ENCODE data around the gene SOCS1. TPM values are rescaled to one million over a fixed set of nuclear protein-coding genes. Genes with fewer than 3 reads are reported as not detected.

SOCS1 gene
- total RNA-seq, 1 experiment from 2014 or later = 12.5 TPM

DNA sequence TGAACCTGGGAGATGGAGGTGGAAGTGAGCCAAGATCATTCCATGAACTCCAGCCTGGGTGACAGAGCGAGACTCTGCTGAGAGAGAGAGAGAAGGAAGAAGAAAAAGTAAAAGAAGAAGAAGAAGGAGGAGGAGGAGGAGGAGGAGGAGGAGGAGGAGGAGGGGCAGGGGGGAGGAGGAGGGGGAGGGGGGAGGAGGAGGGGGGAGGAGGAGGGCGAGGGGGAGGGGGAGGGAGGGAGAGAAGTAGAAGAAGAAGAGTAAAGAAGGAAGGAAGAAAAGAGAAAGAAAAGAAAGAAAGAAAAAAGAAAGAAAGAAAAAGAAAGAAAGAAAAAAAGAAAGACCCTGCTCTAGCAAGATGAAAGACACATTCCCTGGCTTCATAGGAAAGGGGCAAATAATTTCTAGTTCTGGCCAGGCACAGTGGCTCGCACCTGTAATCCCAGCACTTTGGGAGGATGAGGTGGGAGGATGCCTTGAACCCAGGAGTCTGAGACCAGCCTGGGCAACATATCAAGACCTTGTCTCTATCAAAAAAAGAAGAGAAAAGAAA is 23.6 kb downstream of the SOCS1 start:
- DNase-seq = no peak
- H3K4me3 ChIP-seq (ENCODE audit: low read length) = no peak overlapping the region
- H3K27ac ChIP-seq (ENCODE audit: low read length) = no peak overlapping the region
- H3K9ac ChIP-seq (ENCODE audit: low read length) = no peak overlapping the region
- CTCF ChIA-PET = no interaction called here
- H2AFZ ChIP-seq (ENCODE audit: low read length) = no peak overlapping the region
- H3K4me2 ChIP-seq (ENCODE audit: low read length) = no peak overlapping the region
- no peaks in the 10 kb centered on the region for H3F3A ChIP-seq (ENCODE audit: low read length, unreplicated experiment)
- no peaks in the 10 kb centered on the region for H3K36me3 ChIP-seq (ENCODE audit: low read depth, low read length)
- H3K9me3 ChIP-seq (ENCODE audit: low read length) = no peaks in the 10 kb centered on the region
- TF ChIP-seq EZH2phosphoT487 (IDR thresholded peaks at IDR 0.05; ENCODE audit: borderline replicate concordance, low read length) (no peak), EZH2 (IDR thresholded peaks at IDR 0.05; ENCODE audit: low read length, unreplicated experiment) (no peak), CTCF (conservative IDR thresholded peaks at IDR 0.05; ENCODE audit: low read depth, low read length) (no peak)
- BruUV-seq (replicated peaks) = no TSS peak
- intact Hi-C loops (cut with micrococcal nuclease) = no loop called here
- H4K20me1 ChIP-seq (ENCODE audit: low read length) = no peaks in the 10 kb centered on the region
- POLR2A ChIA-PET (ENCODE audit: unreplicated experiment) = no interaction called here
- H3K9me2 ChIP-seq (replicated peaks; ENCODE audit: low read length) = no peaks in the 10 kb centered on the region
- no peaks in the 10 kb centered on the region for H3K79me2 ChIP-seq (ENCODE audit: low read length)
- no peak for ATAC-seq
- H3K27me3 ChIP-seq (ENCODE audit: low read length) = no peaks in the 10 kb centered on the region
- no peaks in the 10 kb centered on the region for H3K4me1 ChIP-seq (ENCODE audit: insufficient read depth, low read length)

DNA sequence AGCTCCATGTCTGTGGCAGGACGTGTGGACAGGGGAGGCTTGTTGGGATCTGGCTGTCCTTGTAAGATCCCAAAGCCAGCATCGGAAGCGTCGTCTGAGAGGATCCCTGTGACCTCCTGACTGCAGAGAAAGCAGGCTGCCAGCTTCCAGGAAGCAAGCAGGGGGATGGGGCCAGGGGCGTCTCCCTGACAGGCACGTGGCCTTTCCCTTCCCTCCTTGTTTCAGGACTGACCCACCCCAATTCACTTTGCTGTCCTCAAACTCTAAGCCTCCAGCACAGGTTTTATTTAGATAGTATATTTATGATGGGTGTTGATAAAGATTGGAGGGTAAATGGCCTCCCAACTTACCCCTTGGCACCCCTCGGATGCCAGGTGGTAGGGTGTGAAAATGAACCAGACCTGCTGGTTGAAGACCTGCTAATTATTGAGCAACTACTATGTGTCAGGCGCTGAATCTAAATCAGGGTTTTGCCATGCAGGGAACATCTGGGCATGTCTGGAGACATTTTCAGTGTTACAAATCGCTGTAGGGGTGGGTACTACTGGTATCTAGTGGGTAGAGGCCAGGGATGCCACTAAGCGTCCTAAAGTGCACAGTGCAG is 24.5 kb downstream of the SOCS1 start:
- BruUV-seq (replicated peaks) = no TSS peak
- H3K4me3 ChIP-seq (ENCODE audit: low read length) = no peak overlapping the region
- H3K79me2 ChIP-seq (ENCODE audit: low read length) = no peaks in the 10 kb centered on the region
- POLR2A ChIA-PET (ENCODE audit: unreplicated experiment) = no interaction called here
- CTCF ChIA-PET = no interaction called here
- no peaks in the 10 kb centered on the region for H3F3A ChIP-seq (ENCODE audit: low read length, unreplicated experiment)
- no peaks in the 10 kb centered on the region for H3K36me3 ChIP-seq (ENCODE audit: low read depth, low read length)
- H4K20me1 ChIP-seq (ENCODE audit: low read length) = no peaks in the 10 kb centered on the region
- no peak for ATAC-seq
- H3K4me2 ChIP-seq (ENCODE audit: low read length) = no peak overlapping the region
- no peaks in the 10 kb centered on the region for H3K9me3 ChIP-seq (ENCODE audit: low read length)
- no peak overlapping the region for H3K27ac ChIP-seq (ENCODE audit: low read length)
- intact Hi-C loops (cut with micrococcal nuclease) = no loop called here
- no peak for DNase-seq
- TF ChIP-seq EZH2 (IDR thresholded peaks at IDR 0.05; ENCODE audit: low read length, unreplicated experiment) (no peak), EZH2phosphoT487 (IDR thresholded peaks at IDR 0.05; ENCODE audit: borderline replicate concordance, low read length) (no peak), CTCF (conservative IDR thresholded peaks at IDR 0.05; ENCODE audit: low read depth, low read length) (no peak)
- H3K9me2 ChIP-seq (replicated peaks; ENCODE audit: low read length) = no peaks in the 10 kb centered on the region
- H3K9ac ChIP-seq (ENCODE audit: low read length) = no peak overlapping the region
- H3K4me1 ChIP-seq (ENCODE audit: insufficient read depth, low read length) = no peaks in the 10 kb centered on the region
- H2AFZ ChIP-seq (ENCODE audit: low read length) = no peak overlapping the region
- H3K27me3 ChIP-seq (ENCODE audit: low read length) = no peaks in the 10 kb centered on the region

GRCh38 chr16:11229906-11230305 is 26.1 kb downstream of the SOCS1 start:
- Histone ChIP-seq H2AFZ (ENCODE audit: low read length) (no peak overlapping the region), H3K36me3 (ENCODE audit: low read depth, low read length) (no peaks in the 10 kb centered on the region), H3K9me2 (replicated peaks; ENCODE audit: low read length) (no peaks in the 10 kb centered on the region), H4K20me1 (ENCODE audit: low read length) (no peaks in the 10 kb centered on the region), H3F3A (ENCODE audit: low read length, unreplicated experiment) (no peaks in the 10 kb centered on the region), H3K27ac (ENCODE audit: low read length) (no peak overlapping the region), H3K4me2 (ENCODE audit: low read length) (no peak overlapping the region), H3K79me2 (ENCODE audit: low read length) (no peaks in the 10 kb centered on the region), H3K9ac (ENCODE audit: low read length) (no peak overlapping the region), H3K4me3 (ENCODE audit: low read length) (no peak overlapping the region), H3K4me1 (ENCODE audit: insufficient read depth, low read length) (no peaks in the 10 kb centered on the region), H3K9me3 (ENCODE audit: low read length) (no peaks in the 10 kb centered on the region), H3K27me3 (ENCODE audit: low read length) (no peaks in the 10 kb centered on the region)
- CTCF ChIA-PET = no interaction called here
- POLR2A ChIA-PET (ENCODE audit: unreplicated experiment) = no interaction called here
- no TSS peak for BruUV-seq (replicated peaks)
- ATAC-seq = peak; percentile 35; the same call in 1 of the 2 replicates
- intact Hi-C loops (cut with micrococcal nuclease) = no loop called here
- peak; percentile 49 for DNase-seq
- no peak for TF ChIP-seq CTCF (conservative IDR thresholded peaks at IDR 0.05; ENCODE audit: low read depth, low read length)
- TF ChIP-seq EZH2phosphoT487 (IDR thresholded peaks at IDR 0.05; ENCODE audit: borderline replicate concordance, low read length) = no peak
- TF ChIP-seq EZH2 (IDR thresholded peaks at IDR 0.05; ENCODE audit: low read length, unreplicated experiment) = no peak

Measured in PC-3 (cell line).